ENCODE measurements around the gene AHCY.
"Not testable (repeated sequence)": the region's sequence is repeated elsewhere in the genome, so short reads cannot be mapped to it uniquely, and the experiment has no call there.

The AHCY gene

DNA sequence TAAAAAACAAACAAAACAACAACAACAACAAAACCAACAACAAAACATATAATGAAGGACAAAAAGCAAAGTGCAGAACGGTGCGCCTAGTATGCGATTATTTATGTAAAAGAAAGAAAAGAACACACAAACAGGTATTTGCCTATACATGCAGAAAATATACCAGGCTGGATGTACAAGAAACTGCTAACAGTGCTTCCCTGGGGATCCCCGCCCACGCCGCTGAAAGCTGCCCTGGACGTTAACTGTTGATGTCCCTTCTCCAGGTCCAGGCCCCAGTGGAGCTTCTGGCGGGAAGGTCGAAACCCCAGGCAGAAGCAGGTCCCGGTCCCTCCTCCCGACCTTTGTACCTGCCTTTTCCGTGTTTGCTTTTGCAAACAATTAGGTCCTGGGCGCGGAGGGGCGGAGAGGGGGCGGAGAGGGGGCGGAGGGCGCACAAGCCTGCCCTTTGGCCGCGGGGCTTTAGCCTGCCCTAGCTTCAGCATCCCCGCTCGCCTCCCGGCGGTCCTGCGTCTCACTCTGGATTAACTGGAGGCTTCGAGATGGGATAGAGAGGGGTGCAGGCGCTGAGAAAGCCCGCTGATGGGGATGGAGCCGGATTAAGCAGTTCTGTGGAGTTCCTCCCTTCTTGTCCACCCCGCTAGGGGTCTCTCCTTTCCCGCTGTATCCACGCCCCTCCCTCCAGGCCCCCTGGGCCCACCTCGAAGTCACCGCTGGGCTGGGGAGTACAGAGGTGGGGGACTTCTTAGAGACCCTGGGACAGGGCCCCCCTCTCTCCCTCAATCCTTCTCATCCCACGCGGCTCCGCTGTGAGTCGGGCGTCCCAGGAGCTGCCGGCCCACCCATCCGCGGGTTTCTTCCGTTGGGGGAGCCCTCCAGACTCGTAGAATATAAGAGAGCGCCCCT lies 8.2 kb upstream of the AHCY start:
- Mint-ChIP-seq H3K4me3 (no peak overlapping the region), H3K9me3 (no peaks in the 10 kb centered on the region), H3K27me3 (peaks cover 25% of the 10 kb centered on the region), H3K4me1 (ENCODE audit: low read depth) (peaks cover 19% of the 10 kb centered on the region), H3K27ac (no peak overlapping the region), H3K36me3 (ENCODE audit: low read depth) (no peaks in the 10 kb centered on the region)
- DNase-seq: no peak

DNA sequence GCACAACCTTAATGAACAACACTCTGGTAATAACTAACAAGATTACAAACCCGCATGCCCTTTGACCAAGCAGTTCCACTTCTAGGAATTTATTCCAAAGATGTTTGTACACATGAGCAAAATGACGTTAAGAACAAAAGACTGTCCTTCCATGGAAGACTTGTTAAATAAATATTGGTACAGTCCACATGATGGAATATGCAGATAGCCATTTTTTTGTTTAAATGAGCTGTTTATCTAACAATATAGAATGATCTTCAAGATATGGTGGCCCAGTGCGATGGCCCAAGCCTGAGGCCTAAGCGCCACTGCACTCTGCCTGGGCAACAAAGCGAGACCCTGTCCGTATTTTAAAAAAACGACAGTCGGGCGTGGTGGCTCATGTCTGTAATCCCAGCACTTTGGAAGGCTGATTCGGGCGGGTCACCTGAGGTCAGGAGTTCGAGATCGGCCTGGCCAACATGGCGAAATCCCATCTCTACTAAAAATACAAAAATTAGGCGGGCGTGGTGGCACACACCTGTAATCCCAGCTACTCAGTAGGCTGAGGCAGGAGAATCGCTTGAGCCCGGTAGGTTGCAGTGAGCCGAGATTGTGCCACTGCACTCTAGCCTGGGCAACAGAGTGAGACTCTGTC lies 7.4 kb upstream of the AHCY start:
- H3K4me3 Mint-ChIP-seq: no peak overlapping the region
- H3K9me3 Mint-ChIP-seq: no peaks in the 10 kb centered on the region
- H3K27ac Mint-ChIP-seq: no peak overlapping the region
- H3K27me3 Mint-ChIP-seq: peaks cover 25% of the 10 kb centered on the region
- H3K4me1 Mint-ChIP-seq (ENCODE audit: low read depth): peaks cover 19% of the 10 kb centered on the region
- no peaks in the 10 kb centered on the region for H3K36me3 Mint-ChIP-seq (ENCODE audit: low read depth)
- DNase-seq: no peak

DNA sequence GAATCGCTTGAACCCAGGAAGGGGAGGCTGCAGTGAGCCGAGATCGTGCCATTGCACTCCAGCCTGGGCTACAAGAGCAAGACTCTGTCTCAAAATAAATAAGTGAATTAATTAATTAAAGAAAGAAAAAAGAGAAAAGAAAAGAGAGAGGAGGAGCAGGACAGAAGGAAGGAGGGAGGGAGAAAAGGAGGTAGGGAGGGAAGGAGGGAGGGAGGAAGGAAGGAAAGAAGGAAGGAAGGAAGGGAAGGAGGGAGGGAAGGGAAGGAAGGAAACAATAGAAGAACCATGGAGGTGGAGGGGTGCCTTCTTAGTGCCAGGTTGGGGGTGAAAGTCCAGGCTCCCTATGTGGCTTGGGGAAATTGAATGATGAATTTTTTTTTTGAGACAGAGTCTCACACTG lies 6.5 kb upstream of the AHCY start:
- H3K27me3 Mint-ChIP-seq: peaks cover 25% of the 10 kb centered on the region
- no peaks in the 10 kb centered on the region for H3K9me3 Mint-ChIP-seq
- no peaks in the 10 kb centered on the region for H3K36me3 Mint-ChIP-seq (ENCODE audit: low read depth)
- H3K4me1 Mint-ChIP-seq (ENCODE audit: low read depth): peaks cover 19% of the 10 kb centered on the region
- no peak overlapping the region for H3K4me3 Mint-ChIP-seq
- DNase-seq: no peak
- H3K27ac Mint-ChIP-seq: no peak overlapping the region

DNA sequence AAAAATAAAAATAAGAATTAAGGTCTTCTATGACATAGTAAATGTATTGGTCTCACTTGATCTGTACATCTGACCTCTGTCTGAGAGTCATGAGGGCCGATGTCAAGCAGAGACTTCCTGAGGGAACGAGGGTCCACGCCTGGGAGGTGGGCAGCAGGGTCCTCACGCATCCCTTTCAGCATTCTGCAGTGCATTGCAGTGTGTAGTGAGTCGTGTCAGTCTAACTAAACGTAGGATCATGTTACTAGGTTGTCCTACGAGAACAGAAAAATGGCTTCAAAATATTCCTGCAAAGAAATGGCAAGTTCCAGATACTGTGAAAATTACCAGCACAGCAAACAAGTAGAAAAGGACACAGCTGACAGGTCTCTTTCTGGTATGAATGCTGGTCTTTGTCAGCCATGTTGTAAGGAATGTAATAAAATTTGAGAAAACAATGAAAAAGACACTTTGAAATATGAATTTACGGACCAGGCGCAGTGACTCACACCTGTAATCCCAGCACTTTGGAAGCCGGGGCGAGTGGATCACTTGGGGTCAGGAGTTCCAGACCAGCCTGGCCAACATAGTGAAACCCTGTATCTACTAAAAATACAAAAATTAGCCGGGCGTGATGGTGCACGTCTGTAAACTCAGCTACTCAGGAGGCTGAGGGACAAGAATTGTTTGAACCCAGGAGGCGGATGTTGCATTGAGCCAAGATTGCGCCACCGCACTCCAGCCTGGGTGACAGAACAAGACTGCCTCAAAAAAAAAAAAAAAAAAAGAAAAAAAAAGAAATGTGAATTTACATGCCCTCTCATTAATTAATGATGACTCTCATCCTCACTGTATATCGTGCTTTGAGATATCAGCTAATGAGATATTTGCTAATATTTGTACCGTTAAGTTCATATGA lies 2.4 kb upstream of the AHCY start:
- no peak for DNase-seq
- Mint-ChIP-seq H3K4me1 (ENCODE audit: low read depth) (peaks cover 23% of the 10 kb centered on the region), H3K4me3 (no peak overlapping the region), H3K27ac (no peak overlapping the region), H3K36me3 (ENCODE audit: low read depth) (peaks cover 7% of the 10 kb centered on the region), H3K9me3 (no peaks in the 10 kb centered on the region), H3K27me3 (peaks cover 4% of the 10 kb centered on the region)

DNA sequence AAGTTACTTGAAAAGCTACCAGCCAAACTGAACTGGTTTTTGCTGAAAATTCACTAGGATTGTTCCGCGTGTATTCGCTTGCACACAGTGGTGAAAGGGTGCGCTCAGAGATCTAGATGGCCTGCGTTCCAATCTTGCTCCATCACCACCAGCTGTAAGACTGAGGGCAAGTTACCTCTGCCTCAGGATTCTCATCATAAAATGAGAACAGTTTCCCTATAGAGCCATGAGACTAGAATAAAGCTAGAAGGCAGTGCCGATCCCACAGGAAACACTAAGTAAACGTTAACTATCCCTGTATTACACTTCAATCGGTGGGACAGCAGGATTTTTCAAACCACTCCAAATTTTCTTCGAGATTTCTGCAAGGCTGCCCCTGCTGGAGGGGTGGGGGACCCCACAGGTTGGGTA lies 838 bp downstream of the AHCY start:
- peak overlapping the region; percentile 94 for H3K27ac Mint-ChIP-seq
- H3K27me3 Mint-ChIP-seq: no peaks in the 10 kb centered on the region
- H3K9me3 Mint-ChIP-seq: no peaks in the 10 kb centered on the region
- DNase-seq: no peak
- H3K4me3 Mint-ChIP-seq: no peak overlapping the region
- H3K4me1 Mint-ChIP-seq (ENCODE audit: low read depth): peaks cover 24% of the 10 kb centered on the region
- H3K36me3 Mint-ChIP-seq (ENCODE audit: low read depth): peaks cover 10% of the 10 kb centered on the region

DNA sequence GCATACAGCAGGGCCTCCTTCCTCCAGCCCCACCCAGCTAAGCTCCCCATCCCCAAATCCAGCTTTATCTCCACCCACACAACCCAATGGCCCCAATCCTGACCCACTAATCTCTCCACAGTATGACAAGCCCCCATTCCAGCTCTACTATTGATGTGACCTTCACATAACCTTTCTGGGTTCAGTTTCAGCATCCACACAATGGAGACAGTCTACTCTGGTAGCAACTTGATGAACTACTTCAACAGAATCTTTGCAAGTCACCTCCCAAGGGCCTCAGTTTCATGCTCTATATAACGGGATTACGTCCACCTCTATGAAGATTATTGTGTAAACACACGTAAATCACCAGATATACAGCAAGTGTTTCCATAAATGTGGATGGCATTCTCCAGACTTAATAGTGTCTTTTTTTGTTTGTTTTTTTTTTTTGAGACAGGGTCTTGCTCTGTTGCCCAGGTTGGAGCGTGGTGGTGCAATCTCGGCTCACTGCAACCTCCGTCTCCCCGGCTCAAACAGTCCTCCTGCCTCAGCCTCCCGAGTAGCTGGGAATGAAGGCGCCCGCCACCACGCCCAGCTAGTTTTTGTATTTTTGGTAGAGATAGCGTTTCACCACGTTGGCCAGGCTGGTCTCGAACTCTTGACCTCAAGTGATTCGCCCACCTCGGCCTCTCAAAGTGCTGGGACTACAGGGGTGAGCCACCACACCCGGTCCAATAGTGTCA lies 1.4 kb downstream of the AHCY start:
- H3K36me3 Mint-ChIP-seq (ENCODE audit: low read depth): peaks cover 13% of the 10 kb centered on the region
- H3K9me3 Mint-ChIP-seq: no peaks in the 10 kb centered on the region
- no peak overlapping the region for H3K4me3 Mint-ChIP-seq
- H3K4me1 Mint-ChIP-seq (ENCODE audit: low read depth): peaks cover 27% of the 10 kb centered on the region
- H3K27ac Mint-ChIP-seq: peak overlapping the region; percentile 94
- DNase-seq: peak; percentile 40
- H3K27me3 Mint-ChIP-seq: no peaks in the 10 kb centered on the region

DNA sequence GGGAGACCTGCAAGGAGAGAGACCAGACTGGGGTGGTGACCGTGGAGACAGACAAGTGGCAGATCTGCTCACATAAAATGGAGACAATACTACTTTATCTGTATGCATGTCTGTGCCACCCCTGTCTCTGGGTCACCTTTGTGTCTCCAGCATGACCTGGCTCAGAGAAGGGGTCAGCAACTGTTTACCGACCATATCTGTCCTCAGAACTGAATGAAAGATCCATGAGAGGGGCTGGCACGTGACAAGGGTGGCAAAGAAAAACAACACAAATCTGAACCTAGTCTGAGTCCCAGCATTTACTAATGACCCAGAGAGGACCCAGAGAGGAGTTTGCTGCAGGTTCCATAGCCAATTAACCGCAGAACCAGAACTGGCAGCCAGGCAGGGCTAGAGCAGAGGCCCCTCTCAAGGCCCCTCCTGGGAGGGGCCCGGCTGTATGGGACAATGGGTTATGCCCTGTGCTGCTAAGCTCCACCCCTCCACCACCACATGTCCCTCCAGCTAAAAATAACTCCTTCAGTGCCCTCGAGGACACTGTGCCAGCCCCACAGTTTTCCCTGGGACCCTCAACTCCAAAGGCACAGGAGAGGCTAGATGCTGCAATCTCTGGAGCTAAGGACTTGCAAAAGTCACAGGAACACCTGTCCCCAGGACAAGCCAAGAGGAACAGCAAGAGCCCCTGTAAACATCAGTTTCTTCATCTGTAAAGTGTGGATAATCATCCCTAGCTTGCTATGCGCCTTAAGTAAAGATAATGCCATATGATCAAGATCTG lies 2.2 kb downstream of the AHCY start:
- DNase-seq: no peak
- H3K27me3 Mint-ChIP-seq: no peaks in the 10 kb centered on the region
- peak overlapping the region; percentile 94 for H3K27ac Mint-ChIP-seq
- no peak overlapping the region for H3K4me3 Mint-ChIP-seq
- H3K9me3 Mint-ChIP-seq: no peaks in the 10 kb centered on the region
- peaks cover 19% of the 10 kb centered on the region for H3K36me3 Mint-ChIP-seq (ENCODE audit: low read depth)
- peaks cover 27% of the 10 kb centered on the region for H3K4me1 Mint-ChIP-seq (ENCODE audit: low read depth)

DNA sequence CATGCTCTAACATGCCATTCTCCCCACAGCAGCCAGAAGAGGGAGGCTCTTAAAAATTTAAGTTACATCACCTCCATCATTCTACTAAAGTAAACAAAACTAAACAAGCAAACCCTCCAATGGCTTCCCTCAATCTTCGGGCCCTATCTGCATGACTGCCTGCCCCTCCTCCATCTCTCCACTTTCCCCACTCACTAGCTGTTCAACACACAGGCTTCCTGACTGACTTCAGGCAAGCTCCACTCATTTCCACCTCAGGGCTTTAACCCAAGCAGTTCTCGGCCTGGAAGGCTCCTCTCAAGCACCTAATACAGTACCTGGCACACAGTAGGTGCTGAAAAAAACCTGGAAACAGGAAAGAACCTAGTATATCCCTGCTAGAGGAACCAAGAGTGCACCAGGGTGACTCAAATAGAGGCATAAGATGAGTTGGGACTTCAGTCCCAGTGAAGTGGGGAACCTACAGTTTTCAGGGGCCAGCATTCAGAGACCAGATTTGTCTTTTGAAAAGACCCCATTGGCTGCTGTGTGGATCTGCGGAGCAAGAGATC lies 2.8 kb downstream of the AHCY start:
- Mint-ChIP-seq H3K9me3 (no peaks in the 10 kb centered on the region), H3K4me1 (ENCODE audit: low read depth) (peaks cover 27% of the 10 kb centered on the region), H3K27ac (no peak overlapping the region), H3K27me3 (no peaks in the 10 kb centered on the region), H3K36me3 (ENCODE audit: low read depth) (peaks cover 26% of the 10 kb centered on the region), H3K4me3 (no peak overlapping the region)
- DNase-seq: no peak

DNA sequence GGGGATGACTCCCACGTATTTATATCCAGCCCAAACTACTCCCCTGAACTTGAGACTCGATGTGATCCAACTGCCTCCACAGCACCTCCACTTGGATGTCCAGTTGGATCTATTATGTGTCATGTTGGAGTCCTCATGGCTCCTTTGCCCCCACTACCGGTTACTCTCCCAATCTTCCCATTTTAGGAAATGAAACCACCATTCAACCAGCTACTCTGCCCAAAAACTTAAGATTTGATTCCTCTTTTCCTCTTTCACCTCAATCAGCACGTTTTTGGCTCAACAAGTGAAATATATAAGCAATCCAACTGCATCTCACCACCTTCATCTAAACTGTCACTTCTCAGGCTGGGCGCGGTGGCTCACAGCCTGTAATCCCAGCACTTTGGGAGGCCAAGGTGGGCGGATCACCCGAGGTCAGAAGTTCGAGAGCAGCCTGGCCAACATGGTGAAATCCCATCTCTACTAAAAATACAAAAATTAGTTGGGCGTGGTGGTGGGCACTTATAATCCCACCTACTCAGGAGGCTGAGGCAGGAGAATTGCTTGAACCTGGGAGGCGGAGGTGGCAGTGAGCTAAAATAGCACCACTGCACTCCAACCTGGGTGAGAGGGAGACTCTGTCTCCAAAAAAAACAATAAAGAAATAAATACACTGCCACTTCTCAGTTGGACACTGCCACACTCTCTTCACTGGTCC lies 3.4 kb downstream of the AHCY start:
- H3K9me3 Mint-ChIP-seq: no peaks in the 10 kb centered on the region
- no peak for DNase-seq
- no peak overlapping the region for H3K4me3 Mint-ChIP-seq
- H3K27ac Mint-ChIP-seq: no peak overlapping the region
- H3K27me3 Mint-ChIP-seq: no peaks in the 10 kb centered on the region
- peaks cover 27% of the 10 kb centered on the region for H3K4me1 Mint-ChIP-seq (ENCODE audit: low read depth)
- H3K36me3 Mint-ChIP-seq (ENCODE audit: low read depth): peaks cover 32% of the 10 kb centered on the region

DNA sequence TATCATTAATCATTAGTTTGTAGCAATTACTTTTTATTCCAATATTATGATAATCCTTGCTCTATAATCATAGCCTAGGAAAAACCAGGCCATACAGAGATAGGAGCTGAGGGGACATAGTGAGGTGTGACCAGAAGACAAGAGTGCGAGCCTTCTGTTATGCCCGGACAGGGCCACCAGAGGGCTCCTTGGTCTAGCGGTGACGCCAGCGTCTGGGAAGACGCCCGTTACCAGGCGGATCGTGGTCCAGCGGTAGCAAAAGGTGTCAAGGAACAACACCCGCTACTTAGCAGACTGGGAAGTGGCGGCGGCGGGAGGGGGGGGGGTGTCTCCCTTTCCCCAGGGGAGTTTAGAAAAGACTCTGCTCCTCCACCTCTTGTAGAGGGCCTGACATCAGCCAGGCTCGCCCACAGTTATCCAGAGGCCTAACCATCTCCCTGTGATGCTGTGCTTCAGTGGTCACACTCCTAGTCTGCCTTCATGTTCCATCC lies 4.8 kb downstream of the AHCY start:
- not testable (repeated sequence) for H3K27me3 Mint-ChIP-seq, H3K4me3 Mint-ChIP-seq, H3K27ac Mint-ChIP-seq, DNase-seq, H3K9me3 Mint-ChIP-seq
- Mint-ChIP-seq H3K4me1 (ENCODE audit: low read depth) (peaks cover 19% of the 10 kb centered on the region), H3K36me3 (ENCODE audit: low read depth) (peaks cover 46% of the 10 kb centered on the region)

DNA sequence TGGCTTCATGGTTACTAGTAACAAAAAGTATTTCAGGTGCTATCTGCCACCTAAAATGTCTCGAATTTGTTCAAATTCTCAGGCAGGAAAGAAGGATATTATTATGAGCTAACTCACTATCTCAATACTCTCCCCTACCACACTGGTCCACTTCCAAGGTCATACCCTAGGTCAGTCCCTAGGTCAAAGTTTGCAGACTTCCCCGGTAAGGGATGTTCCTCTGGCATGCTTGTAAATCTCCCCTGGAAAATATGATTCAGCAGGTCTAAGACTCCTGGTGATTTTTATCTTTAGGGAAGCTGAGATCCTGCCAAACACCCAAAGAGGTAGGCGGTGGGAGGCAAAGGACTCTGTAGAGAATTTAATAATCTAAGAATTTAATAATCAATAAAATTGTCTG lies 6.7 kb downstream of the AHCY start:
- no peak overlapping the region for H3K27ac Mint-ChIP-seq
- peaks cover 58% of the 10 kb centered on the region for H3K36me3 Mint-ChIP-seq (ENCODE audit: low read depth)
- H3K27me3 Mint-ChIP-seq: no peaks in the 10 kb centered on the region
- H3K4me3 Mint-ChIP-seq: no peak overlapping the region
- no peak for DNase-seq
- no peaks in the 10 kb centered on the region for H3K9me3 Mint-ChIP-seq
- peaks cover 8% of the 10 kb centered on the region for H3K4me1 Mint-ChIP-seq (ENCODE audit: low read depth)

DNA sequence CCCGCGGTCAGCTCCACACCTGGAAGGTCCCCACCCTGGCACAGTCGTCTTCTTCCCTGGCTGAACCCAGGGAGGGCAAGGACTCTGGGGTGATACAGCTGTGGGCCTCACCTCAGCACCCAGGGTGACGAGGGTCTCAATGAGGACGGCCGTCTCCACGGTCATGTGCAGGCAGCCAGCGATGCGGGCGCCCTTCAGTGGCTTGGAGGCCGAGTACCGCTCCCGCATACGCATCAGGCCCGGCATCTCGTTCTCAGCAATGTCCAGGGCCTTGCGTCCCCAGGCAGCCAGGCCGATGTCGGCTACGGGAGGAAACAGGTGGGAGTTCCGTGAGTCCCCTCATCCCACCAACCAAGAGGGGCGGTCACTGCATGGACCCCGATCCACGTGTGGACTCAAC lies 7.9 kb downstream of the AHCY start:
- no peak for DNase-seq
- no peaks in the 10 kb centered on the region for H3K9me3 Mint-ChIP-seq
- H3K4me1 Mint-ChIP-seq (ENCODE audit: low read depth): peaks cover 4% of the 10 kb centered on the region
- no peak overlapping the region for H3K27ac Mint-ChIP-seq
- H3K36me3 Mint-ChIP-seq (ENCODE audit: low read depth): peaks cover 70% of the 10 kb centered on the region
- no peaks in the 10 kb centered on the region for H3K27me3 Mint-ChIP-seq
- no peak overlapping the region for H3K4me3 Mint-ChIP-seq

DNA sequence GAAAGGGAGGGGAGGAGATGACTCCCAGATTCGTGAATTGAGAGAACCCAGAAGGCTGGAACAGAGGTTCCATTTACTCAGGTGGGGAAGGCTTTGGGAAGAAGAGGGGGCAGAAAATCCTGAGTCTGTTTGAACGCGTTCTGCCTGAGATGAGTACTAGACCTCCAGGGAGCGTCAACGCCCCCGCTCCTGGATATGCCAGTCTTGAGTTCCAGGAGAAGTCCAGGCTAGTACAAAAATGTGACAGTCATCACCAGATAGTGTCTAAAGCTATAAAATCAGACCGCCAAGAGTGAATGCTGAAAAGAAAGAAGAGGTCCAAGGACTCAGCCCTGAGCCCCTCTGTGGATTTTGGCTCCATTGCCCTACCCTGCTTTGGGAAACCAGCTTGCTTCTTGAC lies 8.6 kb downstream of the AHCY start:
- Mint-ChIP-seq H3K36me3 (ENCODE audit: low read depth) (peaks cover 77% of the 10 kb centered on the region), H3K4me1 (ENCODE audit: low read depth) (peaks cover 4% of the 10 kb centered on the region), H3K4me3 (no peak overlapping the region), H3K27me3 (no peaks in the 10 kb centered on the region), H3K9me3 (no peaks in the 10 kb centered on the region), H3K27ac (no peak overlapping the region)
- DNase-seq: no peak
